Embryonic facial prominence (tissue), 1 donor: ENCODE data around the gene EIF1AX.
"Not testable (repeated sequence)": the region's sequence is repeated elsewhere in the genome, so short reads cannot be mapped to it uniquely, and the experiment has no call there.

Experiments used
- DNase-seq: peaks from one replicate; pipeline ENCODE4 v3.0.0-alpha.2; 2016; ENCODE audit errors: extremely low spot score

The EIF1AX gene

GRCh38 chrX:20141281-20142220, at the start of gene EIF1AX:
EIF1AX (minus strand) TSS chrX:20141838; CDS start chrX:20141640, 198 bp downstream.
- peak; percentile 94 for DNase-seq

GRCh38 chrX:20189171-20189570, 47.5 kb upstream of the EIF1AX start:
- no peak for DNase-seq

GRCh38 chrX:20181598-20182329, 40.1 kb upstream of the EIF1AX start:
- DNase-seq: no peak

- no peak for DNase-seq
Measured at GRCh38 chrX:20177093-20177492, 35.5 kb upstream of the EIF1AX start.

- no peak for DNase-seq
Measured at GRCh38 chrX:20173856-20174255, 32.2 kb upstream of the EIF1AX start.

- no peak for DNase-seq
Measured at GRCh38 chrX:20173313-20173712, 31.7 kb upstream of the EIF1AX start.

- no peak for DNase-seq
Measured at GRCh38 chrX:20171887-20172286, 30.2 kb upstream of the EIF1AX start.

GRCh38 chrX:20162516-20162915, 20.9 kb upstream of the EIF1AX start:
- not testable (repeated sequence) for DNase-seq

GRCh38 chrX:20159797-20160385, 18.3 kb upstream of the EIF1AX start:
- no peak for DNase-seq

- no peak for DNase-seq
Measured at GRCh38 chrX:20151689-20152088, 10.1 kb upstream of the EIF1AX start.

- no peak for DNase-seq
Measured at GRCh38 chrX:20149326-20149725, 7.7 kb upstream of the EIF1AX start.

GRCh38 chrX:20147561-20147960, 5.9 kb upstream of the EIF1AX start:
- no peak for DNase-seq

- no peak for DNase-seq
Measured at GRCh38 chrX:20144491-20144890, 2.9 kb upstream of the EIF1AX start.

GRCh38 chrX:20143561-20143960, 1.9 kb upstream of the EIF1AX start:
- no peak for DNase-seq

GRCh38 chrX:20143111-20143510, 1.5 kb upstream of the EIF1AX start:
- DNase-seq: no peak

- no peak for DNase-seq
Measured at GRCh38 chrX:20140420-20140819, 1.2 kb downstream of the EIF1AX start.

- DNase-seq: no peak
Measured at GRCh38 chrX:20139966-20140365, 1.7 kb downstream of the EIF1AX start.

- DNase-seq: no peak
Measured at GRCh38 chrX:20135944-20136343, 5.7 kb downstream of the EIF1AX start.

GRCh38 chrX:20132666-20133065, 9.0 kb downstream of the EIF1AX start:
- no peak for DNase-seq

- DNase-seq: no peak
Measured at GRCh38 chrX:20130357-20130756, 11.3 kb downstream of the EIF1AX start.

GRCh38 chrX:20129547-20129946, 12.1 kb downstream of the EIF1AX start:
- no peak for DNase-seq

- no peak for DNase-seq
Measured at GRCh38 chrX:20128670-20129069, 13.0 kb downstream of the EIF1AX start.
